Keratinocyte (primary cell): ENCODE data around the gene SNX11.

Experiments used
- CTCF ChIP-seq, 3 experiments: IDR thresholded peaks in 1 of 3; conservative IDR thresholded peaks in 1 of 3; optimal IDR thresholded peaks in 1 of 3; 2 replicates in 2 of 3; 3 replicates in 1 of 3; pipeline versions ENCODE3 to v1.5.1; 2011; ENCODE audit warnings: low read length in 3 of 3, mild to moderate bottlenecking in 3 of 3, moderate library complexity in 2 of 3, control low read depth in 1 of 3, inconsistent platforms in 1 of 3; ENCODE audit not compliant: insufficient read depth in 2 of 3; ENCODE audit errors: extremely low read depth in 1 of 3
- EZH2 ChIP-seq: IDR thresholded peaks from one replicate; pipeline ENCODE4 v1.6.1; 2012; ENCODE audit warnings: inconsistent platforms, mild to moderate bottlenecking, low read length, moderate library complexity

GRCh38 chr17:48070195-48070594, 37.4 kb upstream of the SNX11 start:
- TF ChIP-seq CTCF (optimal IDR thresholded peaks at IDR 0.05 in 1 of 3, IDR thresholded peaks at IDR 0.05 in 1 of 3, conservative IDR thresholded peaks at IDR 0.05 in 1 of 3; ENCODE audit: extremely low read depth in 1 of 3, insufficient read depth in 2 of 3, low read length in 3 of 3) (no peak), EZH2 (no peak)
